Kidney (tissue), 14 donors: ENCODE data around the gene TRPM7. TPM values are rescaled to one million over a fixed set of nuclear protein-coding genes. Genes with fewer than 3 reads are reported as not detected.

Experiments
- DNase-seq, 5 donors: peaks; one replicate each; pipeline ENCODE4 v3.0.0-alpha.2; 2013 to 2020
- FAIRE-seq: peaks from 2 replicates; lab custom pipeline; 2012; peaks lifted over from hg19 to GRCh38; lab: Jason Lieb, UNC
- H3K27ac ChIP-seq, 2 donors: one replicate each; pipeline ENCODE4 v1.7.0; 2013; ENCODE audit warnings: low read depth in 2 of 2, low read length in 2 of 2, inconsistent platforms in 1 of 2
- H3K27me3 ChIP-seq: one replicate; pipeline ENCODE4 v1.7.1; 2013; ENCODE audit warnings: low read length, inconsistent platforms; ENCODE audit not compliant: control insufficient read depth, insufficient read depth
- H3K36me3 ChIP-seq, 3 donors: one replicate each; pipeline versions ENCODE4 v1.7.0 to v1.7.1; 2013; ENCODE audit warnings: low read length in 3 of 3, control low read depth in 1 of 3, inconsistent platforms in 1 of 3; ENCODE audit not compliant: insufficient read depth in 3 of 3, control insufficient read depth in 2 of 3
- H3K4me1 ChIP-seq, 3 donors: one replicate each; pipeline versions ENCODE4 v1.7.0 to v1.7.1; 2013; ENCODE audit warnings: low read length in 3 of 3, inconsistent platforms in 1 of 3, low read depth in 1 of 3; ENCODE audit not compliant: control insufficient read depth in 2 of 3, insufficient read depth in 2 of 3
- H3K4me3 ChIP-seq, 3 donors: one replicate each; pipeline versions ENCODE4 v1.7.0 to v1.8.1; 2013; ENCODE audit warnings: low read length in 3 of 3, control low read depth in 1 of 3, inconsistent platforms in 1 of 3
- H3K9ac ChIP-seq, 3 donors: one replicate each; pipeline versions ENCODE4 v1.7.0 to v1.7.1; 2013; ENCODE audit warnings: low read length in 3 of 3, control low read depth in 1 of 3, inconsistent platforms in 1 of 3
- H3K9me3 ChIP-seq, 3 donors: one replicate each; pipeline versions ENCODE4 v1.7.0 to v1.7.1; 2013; ENCODE audit warnings: low read length in 3 of 3, control low read depth in 1 of 3, inconsistent platforms in 1 of 3; ENCODE audit not compliant: control insufficient read depth in 2 of 3, insufficient read depth in 1 of 3
- CTCF ChIP-seq: IDR thresholded peaks from 3 replicates; pipeline ENCODE4 v1.5.1; 2012; ENCODE audit warnings: mild to moderate bottlenecking, moderate library complexity, borderline replicate concordance; ENCODE audit not compliant: insufficient read depth; ENCODE audit errors: extremely low read depth
- intact Hi-C: fragments of 100-400 bp; cut with DNase I; formaldehyde crosslinking; loops from one replicate; pipeline ENCODE4 v1.11.1; 2022
- polyA plus RNA-seq: library from polyadenylated mRNA; stranded (reverse); fragments of 350-450 nt; fragmentation: Illumina TruSeq; extraction: RNeasy Lipid Tissue Mini Kit (QIAGEN cat#74804); gene quantifications from one replicate; pipeline ENCODE4 v1.2.3, GENCODE V29; 2014; ENCODE audit warnings: low read depth, low replicate concordance; ENCODE audit not compliant: insufficient read depth
- total RNA-seq: library from RNA; stranded (reverse); fragmentation: NEBNext Ultra II Directional; extraction: Animal tissue kit (Norgen Biotek cat#: 25700); gene quantifications from one replicate; pipeline ENCODE4 v1.2.1, GENCODE V29; 2021
- donor health status: control.
- donor health status: control.
- donor health status: control.
- donor health status: control.
- donor health status: control.
- donor health status: DM: yes; HTN: yes; CAD: no.
- donor health status: Normal renal cell carcinoma (clear cell type).

The TRPM7 gene
- total and polyA plus RNA-seq, 2 donors from 2014 or later = 17.0 to 38.3 TPM

GRCh38 chr15:50556642-50557371, 129.8 kb downstream of the TRPM7 start:
- no peaks in the 10 kb centered on the region for H3K4me1 ChIP-seq
- no peaks in the 10 kb centered on the region for H3K9me3 ChIP-seq
- DNase-seq = no peak
- H3K9ac ChIP-seq = no peak overlapping the region
- no peaks in the 10 kb centered on the region for H3K27me3 ChIP-seq
- no peak overlapping the region for H3K4me3 ChIP-seq
- H3K36me3 ChIP-seq = peaks cover 0 to 11% (median 0%) of the 10 kb centered on the region in 3 donors
- H3K27ac ChIP-seq = no peak overlapping the region
- no peak for TF ChIP-seq CTCF
- no peak for FAIRE-seq
- intact Hi-C loops = no loop called here

GRCh38 chr15:50552238-50552637, 134.4 kb downstream of the TRPM7 start:
- intact Hi-C loops = no loop called here
- no peak for TF ChIP-seq CTCF

GRCh38 chr15:50549326-50549725, 137.3 kb downstream of the TRPM7 start:
- H3K27ac ChIP-seq = no peak overlapping the region
- FAIRE-seq = no peak
- intact Hi-C loops = no loop called here

More at GRCh38 chr15:50552238-50552637, 134.4 kb downstream of the TRPM7 start:
- H3K9me3 ChIP-seq = no peaks in the 10 kb centered on the region
- no peak for DNase-seq
- no peak for FAIRE-seq
- no peak overlapping the region for H3K9ac ChIP-seq
- H3K4me1 ChIP-seq = no peaks in the 10 kb centered on the region
- no peak overlapping the region for H3K27ac ChIP-seq
- peaks cover 0 to 1% (median 0%) of the 10 kb centered on the region in 3 donors for H3K36me3 ChIP-seq
- no peak overlapping the region for H3K4me3 ChIP-seq
- no peaks in the 10 kb centered on the region for H3K27me3 ChIP-seq

More at GRCh38 chr15:50549326-50549725, 137.3 kb downstream of the TRPM7 start:
- Histone ChIP-seq H3K36me3 (no peaks in the 10 kb centered on the region), H3K4me3 (no peak overlapping the region), H3K27me3 (no peaks in the 10 kb centered on the region), H3K9me3 (no peaks in the 10 kb centered on the region), H3K4me1 (no peaks in the 10 kb centered on the region), H3K9ac (no peak overlapping the region)
- no peak for DNase-seq
- no peak for TF ChIP-seq CTCF
